PC-9 (cell line): ENCODE measurements around the gene FAM241B.

Experiments used
- EZH2 ChIP-seq: fragments of 200-600 bp; sonication (generic); IDR thresholded peaks from 2 replicates; pipeline ENCODE4 v1.8.0; 2017; ENCODE audit warnings: antibody characterized with exemption, low read depth
- TF ChIP-seq, protein P1 (sequence below): fragments of 200-600 bp; sonication (generic); conservative IDR thresholded peaks from 2 replicates; pipeline ENCODE4 v1.6.1; 2017; ENCODE audit warnings: mixed run types, antibody characterized with exemption, mild to moderate bottlenecking, moderate library complexity

GRCh38 chr10:69640196-69640980 is 10.3 kb downstream of the FAM241B start:
- TF ChIP-seq, protein P1, sequence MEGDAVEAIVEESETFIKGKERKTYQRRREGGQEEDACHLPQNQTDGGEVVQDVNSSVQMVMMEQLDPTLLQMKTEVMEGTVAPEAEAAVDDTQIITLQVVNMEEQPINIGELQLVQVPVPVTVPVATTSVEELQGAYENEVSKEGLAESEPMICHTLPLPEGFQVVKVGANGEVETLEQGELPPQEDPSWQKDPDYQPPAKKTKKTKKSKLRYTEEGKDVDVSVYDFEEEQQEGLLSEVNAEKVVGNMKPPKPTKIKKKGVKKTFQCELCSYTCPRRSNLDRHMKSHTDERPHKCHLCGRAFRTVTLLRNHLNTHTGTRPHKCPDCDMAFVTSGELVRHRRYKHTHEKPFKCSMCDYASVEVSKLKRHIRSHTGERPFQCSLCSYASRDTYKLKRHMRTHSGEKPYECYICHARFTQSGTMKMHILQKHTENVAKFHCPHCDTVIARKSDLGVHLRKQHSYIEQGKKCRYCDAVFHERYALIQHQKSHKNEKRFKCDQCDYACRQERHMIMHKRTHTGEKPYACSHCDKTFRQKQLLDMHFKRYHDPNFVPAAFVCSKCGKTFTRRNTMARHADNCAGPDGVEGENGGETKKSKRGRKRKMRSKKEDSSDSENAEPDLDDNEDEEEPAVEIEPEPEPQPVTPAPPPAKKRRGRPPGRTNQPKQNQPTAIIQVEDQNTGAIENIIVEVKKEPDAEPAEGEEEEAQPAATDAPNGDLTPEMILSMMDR, result no peak
- no peak for TF ChIP-seq EZH2
